ENCODE measurements around the gene CTIF. TPM values are rescaled to one million over a fixed set of nuclear protein-coding genes. Genes with fewer than 3 reads are reported as not detected.
A peak's percentile ranks its signal among the peaks of the same experiment; 100 is the strongest.

The CTIF gene
- total and polyA plus RNA-seq, 10 donors, result 5.2 to 39.2 (median 18.5) TPM

DNA sequence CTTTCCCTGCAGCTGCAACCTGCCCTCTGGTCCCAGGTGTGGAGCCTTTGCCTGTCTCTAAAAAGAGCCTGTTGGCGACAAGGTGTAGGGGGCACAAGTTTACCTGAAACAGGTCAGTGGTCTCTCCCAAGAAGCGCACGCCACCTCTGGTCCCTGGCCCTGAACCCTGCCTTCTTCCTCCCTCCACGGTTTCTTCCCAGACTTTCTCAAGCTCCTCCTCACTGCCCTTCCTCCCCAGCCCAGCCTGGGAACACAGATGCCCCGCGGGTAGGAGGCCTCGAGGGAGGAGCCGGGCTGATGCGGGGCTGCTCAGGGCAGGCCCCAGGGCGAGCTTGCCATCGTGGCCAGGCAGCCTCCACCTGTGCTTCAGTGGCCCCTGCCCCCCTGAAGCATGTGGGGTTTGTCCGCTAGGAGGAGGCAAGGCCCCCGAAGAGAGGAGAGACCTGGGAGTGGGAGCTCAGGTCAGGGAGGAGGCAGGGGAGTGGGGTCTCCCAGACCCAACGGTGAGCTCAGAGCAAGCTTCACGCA lies 322.4 kb downstream of the CTIF start:
- intact Hi-C loops (cut with DNase I; ENCODE audit: low total_unique reads), result no loop called here
- DNase-seq, result peak; percentile 61
- TF ChIP-seq CTCF (IDR thresholded peaks at IDR 0.05 in 8 of 11, conservative IDR thresholded peaks at IDR 0.05 in 3 of 11) (no peak), POLR2A (IDR thresholded peaks at IDR 0.05) (no peak), POLR2AphosphoS5 (IDR thresholded peaks at IDR 0.05) (no peak)
- Histone ChIP-seq H3K4me1 (peaks cover 0 to 8% (median under 1%) of the 10 kb centered on the region in 6 donors), H3K27me3 (replicated peaks in 1 of 7) (no peaks in the 10 kb centered on the region), H3K36me3 (peaks cover 0 to 20% (median 0%) of the 10 kb centered on the region in 6 donors), H3K27ac (no peak overlapping the region), H3K9me3 (peaks cover 0 to 10% (median 7%) of the 10 kb centered on the region in 8 donors), H3K4me3 (no peak overlapping the region)
- WGBS, 5 donors, result 82 to 91% (median 88%) methylated on average over 15 of the region's 15 CpGs

- 86 to 97% (median 95%) methylated on average over 16 of the region's 16 CpGs for WGBS, 5 donors
- no peaks in the 10 kb centered on the region for H3K27me3 ChIP-seq (replicated peaks in 1 of 7)
- H3K4me3 ChIP-seq, result no peak overlapping the region
- peaks cover 0 to 13% (median 0%) of the 10 kb centered on the region in 6 donors for H3K4me1 ChIP-seq
- intact Hi-C loops (cut with DNase I; ENCODE audit: low total_unique reads), result no loop called here
- H3K36me3 ChIP-seq, result peaks cover 0 to 19% (median 0%) of the 10 kb centered on the region in 6 donors
- H3K9me3 ChIP-seq, result peaks cover 0 to 11% (median 9%) of the 10 kb centered on the region in 8 donors
- peak; percentile 47 for DNase-seq
- H3K27ac ChIP-seq, result no peak overlapping the region
- TF ChIP-seq POLR2A (IDR thresholded peaks at IDR 0.05) (no peak), POLR2AphosphoS5 (IDR thresholded peaks at IDR 0.05) (no peak), CTCF (IDR thresholded peaks at IDR 0.05 in 8 of 11, conservative IDR thresholded peaks at IDR 0.05 in 3 of 11) (no peak)
Observed at GRCh38 chr18:48862132-48862531, 323.3 kb downstream of the CTIF start.

DNA sequence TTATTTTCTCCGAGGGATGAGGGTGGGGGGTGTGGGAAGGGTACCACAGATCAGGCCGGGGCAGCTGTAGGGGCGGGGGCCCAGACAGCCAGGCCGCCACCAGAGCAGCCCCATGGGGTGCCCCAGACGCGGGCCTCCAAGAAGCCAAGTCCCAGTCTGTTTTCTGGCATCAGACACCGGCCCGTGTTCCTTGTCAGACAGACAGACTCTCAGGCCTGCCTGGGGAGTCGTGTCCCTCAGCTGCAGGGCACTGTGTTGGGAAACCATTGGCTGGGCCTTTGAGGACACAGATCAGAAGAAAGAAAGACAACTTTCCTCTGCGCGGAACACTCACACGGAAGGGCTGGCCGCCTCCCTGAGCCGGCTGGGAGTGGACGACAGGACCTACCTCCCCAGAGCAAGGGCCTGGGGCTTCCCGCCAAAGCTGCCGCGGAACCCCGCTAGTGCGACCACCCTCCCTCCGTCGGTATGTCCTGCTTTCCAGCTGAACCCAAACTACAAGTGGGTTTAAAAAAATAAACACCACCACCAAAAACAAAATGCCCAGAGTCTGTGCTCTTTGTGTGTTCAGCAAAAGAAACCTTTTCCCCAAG lies 323.9 kb downstream of the CTIF start:
- no peak for TF ChIP-seq POLR2A (IDR thresholded peaks at IDR 0.05)
- no peak for TF ChIP-seq CTCF (IDR thresholded peaks at IDR 0.05 in 8 of 11, conservative IDR thresholded peaks at IDR 0.05 in 3 of 11)
- no peak for TF ChIP-seq POLR2AphosphoS5 (IDR thresholded peaks at IDR 0.05)
- Histone ChIP-seq H3K9me3 (peaks cover 0 to 11% (median 9%) of the 10 kb centered on the region in 8 donors), H3K36me3 (peaks cover 0 to 13% (median 0%) of the 10 kb centered on the region in 6 donors), H3K4me3 (no peak overlapping the region), H3K27ac (no peak overlapping the region), H3K27me3 (replicated peaks in 1 of 7) (no peaks in the 10 kb centered on the region), H3K4me1 (peaks cover 0 to 19% (median 0%) of the 10 kb centered on the region in 6 donors)
- intact Hi-C loops (cut with DNase I; ENCODE audit: low total_unique reads), result no loop called here
- peak; percentile 63 for DNase-seq
- WGBS, 5 donors, result 91 to 97% (median 93%) methylated on average over 22 of the region's 22 CpGs

- intact Hi-C loops (cut with DNase I; ENCODE audit: low total_unique reads), result no loop called here
- DNase-seq, result peak; percentile 49
- Histone ChIP-seq H3K27ac (no peak overlapping the region), H3K4me3 (no peak overlapping the region), H3K27me3 (replicated peaks in 1 of 7) (no peaks in the 10 kb centered on the region), H3K36me3 (peaks cover 0 to 10% (median 0%) of the 10 kb centered on the region in 6 donors), H3K9me3 (peaks cover 0 to 11% (median 9%) of the 10 kb centered on the region in 8 donors), H3K4me1 (peaks cover 0 to 27% (median 7%) of the 10 kb centered on the region in 6 donors)
- TF ChIP-seq POLR2AphosphoS5 (IDR thresholded peaks at IDR 0.05) (no peak), POLR2A (IDR thresholded peaks at IDR 0.05) (no peak), CTCF (IDR thresholded peaks at IDR 0.05 in 8 of 11, conservative IDR thresholded peaks at IDR 0.05 in 3 of 11) (no peak)
- 79 to 93% (median 89%) methylated on average over 7 to 8 of the region's 8 CpGs for WGBS, 5 donors
Observed at GRCh38 chr18:48863432-48864065, 324.7 kb downstream of the CTIF start.
